ENCODE measurements around the gene GLI3. TPM values are rescaled to one million over a fixed set of nuclear protein-coding genes. Genes with fewer than 3 reads are reported as not detected.

The GLI3 gene
- total RNA-seq, 1 experiment from 2014 or later, result 45.0 TPM

GRCh38 chr7:42090056-42090455, 147.0 kb downstream of the GLI3 start:
- Histone ChIP-seq H2AK5ac (ENCODE audit: insufficient read length, low read length) (no peak overlapping the region), H3K56ac (ENCODE audit: insufficient read length, low read depth, low read length) (no peak overlapping the region), H3K4ac (ENCODE audit: low read depth, low read length) (no peak overlapping the region), H3T11ph (ENCODE audit: low read length) (no peak overlapping the region), H2BK5ac (ENCODE audit: insufficient read length, low read length) (no peak overlapping the region), H3K27me3 (ENCODE audit: insufficient read depth, low read length) (peaks cover 64% of the 10 kb centered on the region), H4K20me1 (ENCODE audit: control insufficient read depth, insufficient read depth, insufficient read length) (peaks cover 2% of the 10 kb centered on the region), H3K9ac (ENCODE audit: extremely low read depth, insufficient read length, low read length) (no peak overlapping the region), H3K4me2 (ENCODE audit: insufficient read depth, insufficient read length, low read length) (no peak overlapping the region), H3K23me2 (ENCODE audit: insufficient read length, low read depth, low read length, poor library complexity, severe bottlenecking) (no peaks in the 10 kb centered on the region), H2BK20ac (ENCODE audit: low read depth, low read length, poor library complexity, severe bottlenecking) (no peak overlapping the region), H3K14ac (ENCODE audit: insufficient read depth, low read length) (no peak overlapping the region), H3K18ac (ENCODE audit: insufficient read length, low read depth, low read length) (no peak overlapping the region), H3K9me3 (ENCODE audit: control insufficient read depth, low read depth, low read length) (no peaks in the 10 kb centered on the region), H2BK12ac (ENCODE audit: insufficient read length, low read depth, low read length) (no peak overlapping the region), H4K91ac (ENCODE audit: insufficient read length, low read depth, low read length) (no peak overlapping the region), H2BK120ac (ENCODE audit: low read depth, low read length, poor library complexity, severe bottlenecking) (no peak overlapping the region), H4K8ac (replicated peaks; ENCODE audit: insufficient read length, low read depth, low read length) (no peak overlapping the region), H3K79me1 (ENCODE audit: insufficient read depth, low read depth, low read length, poor library complexity, severe bottlenecking) (peaks cover 2% of the 10 kb centered on the region), H3K4me1 (ENCODE audit: insufficient read depth, low read length) (peaks cover 7% of the 10 kb centered on the region; the same call in 1 of the 2 replicates), H3K23ac (ENCODE audit: insufficient read length, low read depth, low read length) (no peak overlapping the region), H2BK15ac (ENCODE audit: low read depth, low read length) (no peak overlapping the region), H2AFZ (ENCODE audit: low read length) (no peak overlapping the region), H4K5ac (ENCODE audit: insufficient read length, low read depth, low read length) (no peak overlapping the region), H3K27ac (ENCODE audit: insufficient read length, low read depth, low read length) (no peak overlapping the region), H3K79me2 (ENCODE audit: insufficient read depth, low read length) (no peaks in the 10 kb centered on the region)
- Mint-ChIP-seq H3K9me3 (peaks cover 2 to 8% of the 10 kb centered on the region in 2 experiments; a peak in 4 of 5 replicates), H3K4me1 (peaks cover 48 to 52% of the 10 kb centered on the region in 2 experiments), H3K4me3 (no peak overlapping the region), H3K36me3 (ENCODE audit: insufficient read depth in 1 of 3, low read depth in 3 of 3) (peaks cover under 1 to 10% (median 7%) of the 10 kb centered on the region in 3 experiments; a peak in 6 of 7 replicates), H3K27ac (no peak overlapping the region), H3K27me3 (ENCODE audit: low read depth) (peaks cover 84% of the 10 kb centered on the region)
- TF ChIP-seq CTCF (conservative IDR thresholded peaks at IDR 0.05), result no peak
- no CpG with 5 or more reads among the region's 2 CpGs for WGBS (ENCODE audit: extremely low coverage, insufficient read length, low lambda C conversion rate)
- no peak for DNase-seq
